H9 (cell line): Measurements from ENCODE around the gene SLC30A7. TPM values are rescaled to one million over a fixed set of nuclear protein-coding genes. Genes with fewer than 3 reads are reported as not detected.

ENCODE experiments used
- DNase-seq: peaks from one replicate; pipeline ENCODE4 v3.0.0-alpha.2; 2017
- H2AFZ ChIP-seq: one replicate; pipeline ENCODE4 v1.6.1; 2013; ENCODE audit warnings: mild to moderate bottlenecking, low read length, control low read depth, moderate library complexity
- H2AK5ac ChIP-seq: 2 replicates; pipeline ENCODE4 v1.6.1; 2013; ENCODE audit warnings: low read length, control low read depth, mixed read lengths; ENCODE audit not compliant: insufficient read length
- H2BK120ac ChIP-seq: one replicate; pipeline ENCODE4 v1.6.1; 2013; ENCODE audit warnings: low read depth, mild to moderate bottlenecking, low read length, control low read depth, inconsistent platforms; ENCODE audit not compliant: poor library complexity, severe bottlenecking
- H2BK12ac ChIP-seq: 2 replicates; pipeline ENCODE4 v1.6.1; 2013; ENCODE audit warnings: low read length, control low read depth, mixed read lengths, low read depth; ENCODE audit not compliant: insufficient read length
- H2BK15ac ChIP-seq: 2 replicates; pipeline ENCODE4 v1.6.1; 2013; ENCODE audit warnings: low read depth, low read length, control low read depth
- H2BK20ac ChIP-seq: one replicate; pipeline ENCODE4 v1.6.1; 2013; ENCODE audit warnings: low read depth, mild to moderate bottlenecking, low read length, control low read depth, inconsistent platforms; ENCODE audit not compliant: poor library complexity, severe bottlenecking
- H2BK5ac ChIP-seq: 2 replicates; pipeline ENCODE4 v1.6.1; 2013; ENCODE audit warnings: low read length, control low read depth, mixed read lengths; ENCODE audit not compliant: insufficient read length
- H3K14ac ChIP-seq: 2 replicates; pipeline ENCODE4 v1.6.1; 2013; ENCODE audit warnings: low read length, control low read depth; ENCODE audit not compliant: insufficient read depth
- H3K18ac ChIP-seq: 2 replicates; pipeline ENCODE4 v1.6.1; 2013; ENCODE audit warnings: low read depth, mild to moderate bottlenecking, mixed read lengths, low read length, control low read depth; ENCODE audit not compliant: insufficient read length
- H3K23ac ChIP-seq: 2 replicates; pipeline ENCODE4 v1.6.1; 2013; ENCODE audit warnings: low read length, control low read depth, mixed read lengths, low read depth; ENCODE audit not compliant: insufficient read length
- H3K23me2 ChIP-seq: 2 replicates; pipeline ENCODE4 v1.6.1; 2013; ENCODE audit warnings: low read depth, mild to moderate bottlenecking, mixed read lengths, low read length, control low read depth; ENCODE audit not compliant: insufficient read length, poor library complexity, severe bottlenecking
- H3K27ac ChIP-seq: 2 replicates; pipeline ENCODE4 v1.5.1; 2013; ENCODE audit warnings: low read length, control low read depth, mixed read lengths, low read depth; ENCODE audit not compliant: insufficient read length
- H3K27me3 ChIP-seq: 2 replicates; pipeline ENCODE4 v1.6.1; 2013; ENCODE audit warnings: low read length, control low read depth, inconsistent platforms; ENCODE audit not compliant: insufficient read depth
- H3K4ac ChIP-seq: 2 replicates; pipeline ENCODE4 v1.6.1; 2013; ENCODE audit warnings: low read depth, mild to moderate bottlenecking, control low read depth, inconsistent platforms, low read length, moderate library complexity
- H3K4me1 ChIP-seq: 2 replicates; pipeline ENCODE4 v1.6.1; 2013; ENCODE audit warnings: low read length, control low read depth, inconsistent platforms; ENCODE audit not compliant: insufficient read depth
- H3K4me2 ChIP-seq: 2 replicates; pipeline ENCODE4 v1.6.1; 2013; ENCODE audit warnings: low read length, control low read depth, mixed read lengths; ENCODE audit not compliant: insufficient read length, insufficient read depth
- H3K56ac ChIP-seq: 2 replicates; pipeline ENCODE4 v1.6.1; 2013; ENCODE audit warnings: low read depth, mild to moderate bottlenecking, mixed read lengths, low read length, control low read depth; ENCODE audit not compliant: insufficient read length
- H3K79me1 ChIP-seq: 2 replicates; pipeline ENCODE4 v1.6.1; 2013; ENCODE audit warnings: low read depth, mild to moderate bottlenecking, moderate library complexity, low read length, control low read depth, inconsistent platforms; ENCODE audit not compliant: insufficient read depth, poor library complexity, severe bottlenecking
- H3K79me2 ChIP-seq: 2 replicates; pipeline ENCODE4 v1.6.1; 2013; ENCODE audit warnings: low read length, control low read depth, inconsistent platforms; ENCODE audit not compliant: insufficient read depth
- H3K9ac ChIP-seq: 2 replicates; pipeline ENCODE4 v1.6.1; 2013; ENCODE audit warnings: low read length, control low read depth, mixed read lengths; ENCODE audit not compliant: insufficient read length; ENCODE audit errors: extremely low read depth
- H3K9me3 ChIP-seq: one replicate; pipeline ENCODE4 v1.6.1; 2013; ENCODE audit warnings: low read depth, low read length, inconsistent platforms; ENCODE audit not compliant: control insufficient read depth
- H3T11ph ChIP-seq: one replicate; pipeline ENCODE4 v1.6.1; 2013; ENCODE audit warnings: mild to moderate bottlenecking, low read length, control low read depth, inconsistent platforms
- H4K20me1 ChIP-seq: one replicate; pipeline ENCODE4 v1.6.1; 2013; ENCODE audit not compliant: control insufficient read depth, insufficient read length, insufficient read depth
- H4K5ac ChIP-seq: 2 replicates; pipeline ENCODE4 v1.6.1; 2013; ENCODE audit warnings: low read depth, mild to moderate bottlenecking, mixed read lengths, low read length, control low read depth; ENCODE audit not compliant: insufficient read length
- H4K8ac ChIP-seq: replicated peaks from 2 replicates; pipeline ENCODE4 v1.6.1; 2013; ENCODE audit warnings: low read length, control low read depth, mixed read lengths, low read depth; ENCODE audit not compliant: insufficient read length
- H4K91ac ChIP-seq: 2 replicates; pipeline ENCODE4 v1.6.1; 2013; ENCODE audit warnings: low read depth, mild to moderate bottlenecking, moderate library complexity, mixed read lengths, low read length, control low read depth; ENCODE audit not compliant: insufficient read length
- H3K27ac Mint-ChIP-seq, 3 experiments: 2 replicates in 2 of 3; 3 replicates in 1 of 3; pipeline ENCODE4 v1.8.0; 2020 to 2021; ENCODE audit warnings: mixed read lengths in 3 of 3, mild to moderate bottlenecking in 1 of 3, moderate library complexity in 1 of 3
- H3K27me3 Mint-ChIP-seq: 2 replicates; pipeline ENCODE4 v1.8.0; 2021; ENCODE audit warnings: low read depth, mild to moderate bottlenecking, moderate library complexity, mixed read lengths
- H3K36me3 Mint-ChIP-seq, 3 experiments: 2 replicates in 2 of 3; 3 replicates in 1 of 3; pipeline ENCODE4 v1.8.0; 2020 to 2021; ENCODE audit warnings: low read depth in 3 of 3, mixed read lengths in 3 of 3; ENCODE audit not compliant: insufficient read depth in 1 of 3
- H3K4me1 Mint-ChIP-seq, 2 experiments: 2 replicates each; pipeline ENCODE4 v1.8.0; 2020; ENCODE audit warnings: mixed read lengths in 2 of 2
- H3K4me3 Mint-ChIP-seq, 2 experiments: 2 replicates in 1 of 2; 3 replicates in 1 of 2; pipeline ENCODE4 v1.8.0; 2020 to 2021; ENCODE audit warnings: mild to moderate bottlenecking in 2 of 2, mixed read lengths in 2 of 2, moderate library complexity in 1 of 2
- H3K9me3 Mint-ChIP-seq, 2 experiments: 2 replicates in 1 of 2; 3 replicates in 1 of 2; pipeline ENCODE4 v1.8.0; 2020; ENCODE audit warnings: mild to moderate bottlenecking in 2 of 2, mixed read lengths in 2 of 2, moderate library complexity in 1 of 2
- CTCF ChIP-seq: fragments of 200-600 bp; sonication (generic); conservative IDR thresholded peaks from 3 replicates; pipeline ENCODE4 v1.8.0; 2021; ENCODE audit warnings: antibody characterized with exemption, mild to moderate bottlenecking
- WGBS: extraction: QIAGEN DNeasy Blood & Tissue Kit; methylation state at CpG from one replicate; pipeline ENCODE4 v1.1.7; 2013; ENCODE audit warnings: missing lambda C conversion rate, low lambda C conversion rate, mixed read lengths; ENCODE audit not compliant: insufficient read length; ENCODE audit errors: extremely low coverage; 5-methylcytosine and 5-hydroxymethylcytosine counted together
- total RNA-seq: library from RNA; stranded (reverse); gene quantifications from 2 replicates; pipeline ENCODE4 v1.2.1, GENCODE V29; 2021

Gene SLC30A7
- total RNA-seq, 1 experiment from 2014 or later = 25.6 TPM

- no peaks in the 10 kb centered on the region for H3K79me2 ChIP-seq
- DNase-seq = no peak
- no peak overlapping the region for H2BK120ac ChIP-seq
- no peak overlapping the region for H3K27ac ChIP-seq
- Mint-ChIP-seq H3K9me3 (no peaks in the 10 kb centered on the region), H3K4me3 (no peak overlapping the region), H3K36me3 (no peaks in the 10 kb centered on the region), H3K27me3 (peaks cover 23% of the 10 kb centered on the region), H3K4me1 (peaks cover 2 to 4% of the 10 kb centered on the region in 2 experiments; a peak in 2 of 4 replicates), H3K27ac (no peak overlapping the region)
- H3K4ac ChIP-seq = no peak overlapping the region
- no peaks in the 10 kb centered on the region for H3K79me1 ChIP-seq
- H3K56ac ChIP-seq = no peak overlapping the region
- H3K4me1 ChIP-seq = no peaks in the 10 kb centered on the region
- H2BK20ac ChIP-seq = no peak overlapping the region
- no peak overlapping the region for H2BK12ac ChIP-seq
- no peaks in the 10 kb centered on the region for H3K9me3 ChIP-seq
- H3K14ac ChIP-seq = no peak overlapping the region
- no peaks in the 10 kb centered on the region for H3K23me2 ChIP-seq
- H3T11ph ChIP-seq = no peak overlapping the region
- no peak overlapping the region for H2BK5ac ChIP-seq
- H4K8ac ChIP-seq = no peak overlapping the region
- WGBS = no CpG with 5 or more reads among the region's 5 CpGs
- H4K91ac ChIP-seq = no peak overlapping the region
- H3K27me3 ChIP-seq = peaks cover 19% of the 10 kb centered on the region; the same call in 1 of the 2 replicates
- no peak overlapping the region for H2BK15ac ChIP-seq
- H3K9ac ChIP-seq = no peak overlapping the region
- no peak for TF ChIP-seq CTCF
- no peak overlapping the region for H3K23ac ChIP-seq
- H4K5ac ChIP-seq = no peak overlapping the region
- H2AFZ ChIP-seq = no peak overlapping the region
- H4K20me1 ChIP-seq = no peaks in the 10 kb centered on the region
- no peak overlapping the region for H3K4me2 ChIP-seq
- H2AK5ac ChIP-seq = no peak overlapping the region
- H3K18ac ChIP-seq = no peak overlapping the region
Measured at GRCh38 chr1:100851726-100852125, 44.2 kb upstream of the SLC30A7 start.
